Measurements from ENCODE around the gene SCAPER.
"Not testable (repeated sequence)": the region's sequence is repeated elsewhere in the genome, so short reads cannot be mapped to it uniquely, and the experiment has no call there.

Gene SCAPER

DNA sequence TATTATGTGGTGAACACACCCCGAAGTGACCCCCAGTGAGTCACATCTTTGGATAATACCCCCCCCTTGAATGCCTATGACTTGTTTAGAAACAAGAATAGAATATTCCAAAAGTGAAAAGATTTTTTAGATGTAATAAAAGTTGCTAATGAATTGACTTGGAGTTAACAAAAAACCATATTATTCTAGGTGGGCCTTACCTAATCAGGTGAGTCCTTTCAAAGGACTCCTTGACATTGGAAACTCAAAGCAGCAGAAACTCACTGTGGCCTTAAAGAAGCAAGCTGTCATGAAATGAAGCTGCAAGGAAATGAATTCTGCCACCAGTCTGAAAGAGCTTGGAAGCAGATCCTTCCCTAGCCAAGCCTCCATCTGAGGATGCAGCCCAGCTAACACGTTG lies 579.4 kb downstream of the SCAPER start:
- no peak for DNase-seq (ENCODE audit: low read depth in 3 of 3)

DNA sequence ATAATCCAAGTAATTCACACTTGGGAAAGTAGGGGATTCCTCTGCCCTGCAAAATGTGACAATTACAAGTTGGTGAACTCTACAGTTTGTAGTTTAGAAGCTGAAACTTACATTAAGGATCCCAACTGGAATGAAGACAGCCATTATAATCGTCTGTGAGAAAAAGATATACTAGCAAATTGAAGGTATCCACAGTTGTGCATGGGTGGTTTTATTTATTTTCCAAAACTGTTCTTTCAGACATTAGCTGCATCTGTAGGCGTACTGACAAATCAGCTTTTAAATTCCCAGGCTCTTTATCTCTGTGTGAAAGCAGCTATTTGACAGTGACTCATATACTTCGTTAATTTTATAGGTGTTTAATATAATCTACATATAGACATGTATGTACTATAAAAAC lies 581.1 kb downstream of the SCAPER start:
- no peak for DNase-seq (ENCODE audit: low read depth in 3 of 3)

DNA sequence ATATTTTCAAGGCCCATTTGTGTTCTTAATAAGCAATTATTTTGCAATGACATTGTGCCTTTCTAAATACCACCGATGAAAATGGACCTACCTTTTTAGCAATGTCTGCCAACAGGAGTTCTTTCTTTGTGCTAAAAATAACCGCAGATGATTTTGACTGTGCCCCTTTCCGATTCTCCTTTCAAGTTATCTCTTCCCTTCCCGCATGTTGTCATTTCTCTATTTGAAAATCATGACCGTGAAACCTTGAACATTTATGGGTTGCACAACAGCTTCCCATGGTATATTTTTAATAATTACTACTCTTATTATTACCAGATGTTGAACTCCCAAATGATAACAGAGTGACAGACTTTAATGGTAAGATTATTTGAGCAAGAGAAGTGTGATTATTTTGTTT lies 583.5 kb downstream of the SCAPER start:
- no peak for DNase-seq (ENCODE audit: low read depth in 3 of 3)

DNA sequence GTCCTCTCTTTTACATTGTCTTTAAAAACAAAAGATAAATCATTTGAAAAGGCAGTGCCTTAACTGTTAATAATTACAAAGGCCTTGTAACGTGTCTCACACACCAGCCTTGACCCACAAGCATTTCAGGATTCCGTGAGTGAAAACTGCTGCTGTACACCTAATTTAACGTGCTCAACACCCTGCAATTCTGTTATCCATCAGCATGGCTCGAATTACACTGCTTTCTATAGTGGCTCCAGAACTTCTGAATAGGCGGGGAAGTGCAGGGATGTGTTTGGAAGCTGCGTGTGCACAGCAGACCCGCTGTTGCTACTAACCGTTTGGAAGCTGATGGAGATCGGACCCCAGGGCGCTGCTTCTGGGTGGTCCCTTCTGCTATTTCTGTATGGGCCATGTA lies 584.0 kb downstream of the SCAPER start:
- no peak for DNase-seq (ENCODE audit: low read depth in 3 of 3)

DNA sequence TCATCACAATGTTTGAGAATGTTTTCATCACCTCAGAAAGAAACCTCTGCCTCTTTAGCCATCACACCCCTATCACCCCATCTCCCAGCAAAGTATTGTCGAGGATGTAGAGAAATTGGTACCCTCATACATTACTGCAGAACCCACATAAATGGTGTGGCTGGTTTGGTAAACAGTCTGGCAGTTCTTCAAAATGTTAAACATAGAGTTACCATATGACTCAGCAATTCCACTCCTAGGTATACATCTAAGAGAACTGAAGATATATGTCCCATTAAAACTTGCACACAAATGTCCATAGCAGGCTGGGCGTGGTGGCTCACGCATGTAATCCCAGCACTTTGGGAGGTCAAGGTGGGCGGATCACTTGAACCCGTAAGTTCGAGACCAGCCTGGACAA lies 585.1 kb downstream of the SCAPER start:
- DNase-seq (ENCODE audit: low read depth in 3 of 3) = no peak

DNA sequence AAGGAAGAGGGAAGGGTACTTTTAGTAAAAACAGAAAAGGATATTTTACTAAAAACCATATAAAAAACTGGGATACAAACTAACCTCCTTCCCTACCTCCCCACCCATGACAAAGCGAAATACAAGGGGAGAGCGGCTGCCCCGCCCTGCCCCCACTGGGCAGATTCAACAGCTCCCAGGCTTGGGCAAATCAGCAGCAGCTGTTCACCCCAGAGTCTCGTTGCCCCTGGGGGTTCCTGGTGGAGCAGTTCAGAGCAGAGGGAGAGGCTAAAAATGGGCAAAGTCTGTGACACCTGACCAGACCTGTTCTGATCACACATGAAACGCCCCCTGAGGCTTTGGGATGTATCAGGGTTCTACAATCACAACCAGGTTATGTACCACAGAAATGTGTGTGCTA lies 591.4 kb downstream of the SCAPER start:
- no peak for DNase-seq (ENCODE audit: low read depth in 3 of 3)

DNA sequence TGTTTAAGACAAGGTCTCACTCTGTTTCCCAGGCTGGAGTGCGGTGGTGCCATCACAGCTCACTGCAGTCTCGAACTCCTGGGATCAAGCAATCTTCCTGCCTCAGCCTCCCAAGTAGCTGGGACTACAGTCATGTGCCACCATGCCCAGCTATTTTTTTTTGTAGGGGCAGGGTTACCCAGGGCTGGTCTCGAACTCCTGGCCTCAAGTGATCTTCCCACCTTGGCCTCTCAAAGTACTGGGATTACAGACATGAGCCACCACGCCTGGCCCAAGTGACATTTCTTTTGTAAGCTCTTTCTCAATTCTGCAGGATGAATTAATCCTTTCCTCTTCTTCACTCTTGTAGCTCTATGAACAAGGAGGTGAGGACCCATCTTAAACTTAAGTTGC lies 592.0 kb downstream of the SCAPER start:
- DNase-seq (ENCODE audit: low read depth in 3 of 3) = not testable (repeated sequence)

DNA sequence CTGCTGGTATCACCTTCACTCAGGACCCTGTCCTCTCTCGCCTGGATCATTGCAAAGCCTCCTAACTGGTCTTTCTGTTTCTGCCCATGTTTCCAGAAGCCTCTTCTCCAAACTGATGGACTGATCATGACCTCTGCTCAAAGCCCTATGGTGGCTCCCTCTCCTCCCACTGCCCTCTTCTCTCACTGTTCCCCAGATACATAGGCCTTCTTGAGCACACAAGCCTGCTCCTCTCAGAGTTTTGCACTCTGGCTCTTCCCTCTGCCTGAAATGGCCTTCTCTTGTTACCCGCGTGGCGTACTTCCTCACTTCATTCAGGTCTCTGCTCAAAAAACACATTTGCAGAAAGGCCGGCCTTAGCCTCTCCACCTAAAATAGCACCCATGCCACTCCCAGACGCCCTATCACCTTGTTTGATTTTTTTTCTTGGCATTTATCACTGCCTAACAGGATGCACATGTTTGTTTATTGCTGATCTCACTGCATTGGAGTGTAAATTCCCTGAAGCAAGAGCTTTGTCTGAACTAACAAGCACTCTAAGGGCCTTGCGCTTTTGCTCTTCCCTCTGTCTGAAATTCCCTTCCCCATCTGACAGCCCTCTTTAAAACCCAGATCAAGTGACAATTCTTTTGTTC lies 592.5 kb downstream of the SCAPER start:
- no peak for DNase-seq (ENCODE audit: low read depth in 3 of 3)

DNA sequence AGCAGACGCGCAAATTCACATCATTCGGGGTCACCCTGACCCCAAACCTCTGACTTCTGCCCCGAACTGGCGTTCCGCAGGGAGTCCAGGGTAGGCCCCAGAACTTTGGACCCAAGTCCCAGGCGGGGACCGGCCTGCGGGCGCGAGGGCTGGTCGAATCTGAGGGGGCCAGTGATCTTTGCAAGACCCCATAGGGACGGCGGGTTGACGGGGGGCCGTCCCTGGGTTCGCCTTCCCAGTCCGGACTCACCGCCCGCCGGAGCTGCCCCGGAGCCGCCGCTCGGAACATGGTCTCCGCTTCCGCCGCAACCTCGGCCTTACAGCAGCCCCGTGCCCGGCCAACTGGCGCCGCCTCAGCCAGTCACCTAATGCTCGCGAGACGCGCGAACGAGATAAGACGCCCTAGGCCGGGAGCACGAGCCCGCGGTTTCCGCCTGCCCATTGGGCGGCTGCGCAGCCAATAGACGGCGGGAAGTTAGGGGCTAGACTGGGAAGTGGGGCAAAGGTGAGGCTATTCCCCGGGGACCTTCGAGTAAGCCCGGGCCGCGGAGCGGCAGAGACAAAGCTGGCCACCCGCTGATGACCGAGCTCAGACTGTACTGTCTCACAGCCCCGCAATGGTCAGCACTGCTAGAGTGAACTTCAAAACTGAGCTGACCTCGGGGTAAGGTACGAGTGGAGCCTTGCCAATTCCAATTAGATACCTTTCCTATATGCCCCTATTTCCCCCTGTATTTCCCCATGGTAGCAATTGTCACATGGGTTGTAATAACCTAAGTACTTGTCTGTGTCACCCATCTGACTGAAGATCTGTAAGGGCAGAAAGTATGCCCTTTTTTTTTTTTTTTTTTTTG lies 593.8 kb downstream of the SCAPER start, which contains the start of gene ETFA:
ETFA (minus strand) TSS at position 370 of the 854 bp plus-strand sequence; CDS start at position 289, 81 bp downstream.
- DNase-seq (ENCODE audit: low read depth in 3 of 3) = peak; percentile 89 to 93 (median 91)

DNA sequence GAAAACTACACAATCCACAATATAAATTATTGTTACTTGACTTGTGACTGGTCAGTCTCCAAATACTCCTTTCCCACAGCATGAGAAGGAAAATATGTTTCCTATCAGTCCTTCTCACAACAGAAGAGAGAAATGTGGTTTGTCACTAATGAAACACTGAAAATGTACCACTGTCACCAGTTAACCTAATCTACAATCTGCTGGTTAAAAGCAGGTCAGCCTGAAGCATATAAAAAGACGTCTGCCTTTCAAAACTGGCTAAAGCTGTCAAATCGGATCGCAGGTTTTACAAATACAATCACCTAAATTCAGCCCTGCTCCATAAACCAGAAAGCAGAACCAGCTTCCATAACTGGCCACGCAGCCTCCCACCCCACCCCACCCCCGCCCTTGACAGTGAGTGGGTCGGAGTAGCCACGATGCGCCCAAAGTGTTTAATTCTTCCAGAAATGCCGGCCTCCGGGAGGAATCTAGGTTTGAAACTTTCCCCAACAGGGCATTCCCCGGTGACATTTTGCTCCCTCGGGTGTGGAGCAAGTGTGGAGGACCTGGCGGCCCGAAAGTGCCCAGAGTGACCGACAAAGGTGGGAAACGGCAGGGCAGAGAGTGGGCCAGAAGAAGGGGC lies 594.6 kb downstream of the SCAPER start:
- DNase-seq (ENCODE audit: low read depth in 3 of 3) = peak in 1 of 3 donors; percentile 10

DNA sequence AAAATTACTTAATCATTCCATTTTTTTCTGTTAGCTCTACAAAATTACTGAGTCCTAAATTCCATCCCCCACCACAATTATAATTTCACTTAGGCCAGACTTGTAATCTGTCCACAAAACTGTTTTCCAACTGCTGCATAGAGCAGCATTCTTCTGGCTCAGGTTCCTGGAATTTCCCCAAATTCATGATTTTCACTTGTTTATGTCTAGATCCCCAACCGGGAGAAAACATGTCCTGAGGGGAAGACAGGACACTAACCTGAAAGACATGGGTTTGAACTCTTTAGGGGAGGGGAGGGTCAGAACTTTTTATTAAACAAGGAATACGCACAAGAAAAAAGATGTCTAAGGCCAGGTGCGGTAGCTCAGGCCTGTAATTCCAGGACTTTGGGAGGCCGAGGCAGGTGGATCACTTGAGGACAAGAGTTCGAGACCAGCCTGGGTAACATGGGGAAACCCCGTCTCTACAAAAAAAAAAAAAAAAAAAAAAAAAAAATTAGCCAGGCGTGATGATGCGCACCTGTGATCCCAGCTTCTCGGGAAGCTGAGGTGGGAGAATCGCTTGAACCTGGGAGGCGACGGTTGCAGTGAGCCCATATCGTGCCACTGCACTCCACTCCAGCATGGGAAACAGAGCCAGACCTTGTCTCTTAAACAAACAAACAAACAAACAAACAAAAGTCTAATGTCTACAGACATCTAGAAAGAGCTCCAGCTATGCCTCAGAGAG lies 595.4 kb downstream of the SCAPER start:
- DNase-seq (ENCODE audit: low read depth in 3 of 3) = no peak

DNA sequence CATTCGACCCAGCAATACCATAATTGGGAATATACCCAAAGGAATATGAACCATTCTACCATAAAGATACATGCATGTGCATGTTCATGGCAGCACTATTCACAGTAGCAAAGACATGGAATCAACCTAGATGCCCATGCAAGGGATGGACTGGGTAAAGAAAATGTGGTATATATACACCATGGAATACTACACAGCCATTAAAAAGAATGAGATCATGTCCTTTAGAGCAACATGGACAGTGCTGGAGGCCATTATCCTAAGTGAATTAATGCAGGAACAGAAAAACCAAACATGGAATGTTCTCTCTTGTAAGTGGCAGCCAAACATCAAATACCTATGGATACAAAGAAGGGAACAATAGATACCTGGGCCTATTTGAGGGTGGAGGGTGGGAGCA lies 601.2 kb downstream of the SCAPER start:
- DNase-seq (ENCODE audit: low read depth in 3 of 3) = no peak

DNA sequence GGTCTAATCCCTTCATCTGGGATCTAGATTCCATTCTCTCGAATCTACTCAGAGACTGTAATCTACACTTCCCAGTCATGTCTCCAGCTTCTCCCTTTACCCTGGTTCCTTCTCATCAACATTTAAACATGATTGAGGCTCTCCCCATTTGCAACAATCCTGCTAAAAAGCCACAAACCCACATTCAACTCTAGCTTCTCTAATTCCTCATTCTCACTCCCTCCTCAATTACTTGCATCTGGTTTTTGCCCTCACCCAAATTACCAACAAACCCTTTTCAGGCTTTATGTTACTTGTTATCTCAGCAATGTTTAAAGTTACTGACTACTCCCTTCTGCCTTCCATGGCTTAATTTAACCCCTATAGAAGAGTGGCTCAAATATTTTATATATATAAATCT lies 605.4 kb downstream of the SCAPER start:
- DNase-seq (ENCODE audit: low read depth in 3 of 3) = no peak

DNA sequence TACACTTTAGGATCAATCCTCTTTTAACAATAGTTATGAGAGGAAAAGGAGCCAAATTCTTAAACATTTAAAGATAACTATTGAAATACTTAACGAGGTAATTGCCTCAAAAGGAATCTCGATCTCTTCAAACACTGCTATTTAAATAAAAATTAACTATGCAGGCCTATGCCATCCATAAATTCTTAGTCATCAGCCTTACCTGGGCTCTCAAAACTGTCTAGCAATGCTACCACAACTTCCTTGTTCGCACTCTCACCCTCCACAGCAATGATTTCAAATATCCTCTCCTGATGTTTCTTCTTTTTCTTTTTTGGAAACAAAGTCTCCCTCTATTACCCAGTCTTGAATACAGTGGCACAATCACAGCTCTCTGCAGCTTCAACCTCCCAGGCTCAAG lies 606.2 kb downstream of the SCAPER start:
- no peak for DNase-seq (ENCODE audit: low read depth in 3 of 3)

DNA sequence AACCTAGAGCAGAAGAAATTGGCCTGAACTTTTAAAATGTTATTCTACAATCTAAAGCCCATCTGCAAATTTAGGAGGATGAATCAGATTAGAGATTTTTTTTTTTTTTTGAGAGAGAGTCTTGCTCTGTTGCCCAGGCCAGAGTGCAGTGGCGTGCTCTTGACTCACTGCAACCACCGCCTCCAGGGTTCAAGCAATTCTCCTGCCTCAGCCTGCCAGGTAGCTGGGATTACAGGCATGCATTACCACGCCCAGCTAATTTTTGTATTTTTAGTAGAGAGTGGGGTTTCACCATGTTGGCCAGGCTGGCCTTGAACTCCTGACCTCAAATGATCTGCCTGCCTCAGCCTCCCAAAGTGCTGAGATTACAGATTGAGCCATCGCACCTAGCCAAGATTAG lies 607.2 kb downstream of the SCAPER start:
- DNase-seq (ENCODE audit: low read depth in 3 of 3) = not testable (repeated sequence)

Data from stimulated activated CD4-positive, alpha-beta T cell treated with anti-CD3 and anti-CD28 coated beads, TNF-alpha, amount 100 ng/mL, for 48 hours (primary cell).